IPS-18a (cell line): Measurements from ENCODE around the gene NLRP3.

Source experiments
- H3K27ac ChIP-seq: one replicate; pipeline ENCODE4 v1.5.1; 2013; ENCODE audit warnings: low read length
- H3K27me3 ChIP-seq: one replicate; pipeline ENCODE4 v1.6.1; 2013; ENCODE audit warnings: mild to moderate bottlenecking, low read length; ENCODE audit not compliant: control insufficient read depth, insufficient read depth
- H3K36me3 ChIP-seq: one replicate; pipeline ENCODE4 v1.6.1; 2013; ENCODE audit warnings: low read depth, low read length; ENCODE audit not compliant: control insufficient read depth
- H3K4me1 ChIP-seq: one replicate; pipeline ENCODE4 v1.6.1; 2013; ENCODE audit warnings: low read depth, low read length; ENCODE audit not compliant: control insufficient read depth
- H3K4me3 ChIP-seq: one replicate; pipeline ENCODE4 v1.5.1; 2013; ENCODE audit warnings: low read length
- H3K9ac ChIP-seq: one replicate; pipeline ENCODE4 v1.6.1; 2013; ENCODE audit warnings: mild to moderate bottlenecking, low read length, moderate library complexity
- H3K9me3 ChIP-seq: one replicate; pipeline ENCODE4 v1.6.1; 2013; ENCODE audit warnings: low read depth, low read length; ENCODE audit not compliant: control insufficient read depth

The NLRP3 gene

DNA sequence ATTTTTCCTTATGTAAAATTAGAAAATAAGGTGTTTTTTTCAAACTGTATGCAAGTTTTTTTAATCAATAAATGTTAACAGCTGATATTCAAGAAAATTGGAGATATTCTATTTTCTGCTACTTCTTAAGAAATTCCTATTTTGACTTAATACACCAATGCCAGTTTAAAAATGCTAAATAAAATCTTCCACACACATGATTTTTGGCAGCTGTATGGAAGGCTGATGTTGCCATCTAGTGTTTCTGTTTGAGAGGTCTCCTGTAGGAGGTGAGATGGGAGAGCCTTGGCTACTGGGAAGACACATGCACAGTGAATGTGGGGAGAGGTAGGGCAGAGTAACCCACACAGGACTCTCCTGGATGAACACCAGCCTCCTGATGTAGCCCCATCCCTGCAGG is 71.1 kb downstream of the NLRP3 start:
- H3K27me3 ChIP-seq = no peaks in the 10 kb centered on the region
- H3K9me3 ChIP-seq = no peaks in the 10 kb centered on the region
- no peak overlapping the region for H3K4me3 ChIP-seq
- no peaks in the 10 kb centered on the region for H3K36me3 ChIP-seq
- H3K27ac ChIP-seq = no peak overlapping the region
- H3K9ac ChIP-seq = no peak overlapping the region
- no peaks in the 10 kb centered on the region for H3K4me1 ChIP-seq

DNA sequence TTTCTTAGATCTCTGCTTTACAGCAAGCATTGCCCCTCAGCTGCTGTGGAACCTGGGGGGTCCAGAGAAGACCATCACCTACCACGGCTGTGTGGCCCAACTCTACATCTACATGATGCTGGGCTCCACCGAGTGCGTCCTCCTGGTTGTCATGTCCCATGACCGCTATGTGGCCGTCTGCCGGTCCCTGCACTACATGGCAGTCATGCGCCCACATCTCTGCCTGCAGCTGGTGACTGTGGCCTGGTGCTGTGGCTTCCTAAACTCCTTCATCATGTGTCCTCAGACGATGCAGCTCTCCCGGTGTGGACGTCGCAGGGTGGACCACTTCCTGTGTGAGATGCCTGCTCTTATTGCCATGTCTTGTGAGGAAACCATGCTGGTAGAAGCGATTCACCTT is 75.4 kb downstream of the NLRP3 start:
- H3K36me3 ChIP-seq = no peaks in the 10 kb centered on the region
- H3K9ac ChIP-seq = no peak overlapping the region
- H3K27me3 ChIP-seq = no peaks in the 10 kb centered on the region
- no peak overlapping the region for H3K27ac ChIP-seq
- H3K9me3 ChIP-seq = no peaks in the 10 kb centered on the region
- H3K4me3 ChIP-seq = no peak overlapping the region
- no peaks in the 10 kb centered on the region for H3K4me1 ChIP-seq

DNA sequence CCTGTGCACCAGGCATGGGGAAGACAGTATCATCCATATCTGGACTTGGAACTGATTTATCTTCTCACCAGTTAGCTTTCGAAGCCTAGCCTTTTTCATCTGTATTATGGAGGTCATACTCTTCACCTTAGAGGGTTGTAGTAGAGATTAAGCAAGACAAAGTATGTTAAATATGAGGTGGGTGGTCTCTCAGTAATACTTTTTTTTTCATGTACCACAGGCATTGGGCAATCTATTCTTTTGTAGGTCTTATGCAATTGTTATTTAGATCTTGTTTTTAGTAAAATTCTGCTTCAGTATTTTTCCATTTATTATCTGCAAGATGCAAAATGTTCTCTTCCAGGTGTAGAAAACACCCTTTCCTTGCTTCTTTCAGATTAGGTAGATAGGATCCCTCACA is 77.1 kb downstream of the NLRP3 start:
- Histone ChIP-seq H3K36me3 (no peaks in the 10 kb centered on the region), H3K9me3 (no peaks in the 10 kb centered on the region), H3K4me1 (no peaks in the 10 kb centered on the region), H3K27ac (no peak overlapping the region), H3K27me3 (no peaks in the 10 kb centered on the region), H3K4me3 (no peak overlapping the region), H3K9ac (no peak overlapping the region)

DNA sequence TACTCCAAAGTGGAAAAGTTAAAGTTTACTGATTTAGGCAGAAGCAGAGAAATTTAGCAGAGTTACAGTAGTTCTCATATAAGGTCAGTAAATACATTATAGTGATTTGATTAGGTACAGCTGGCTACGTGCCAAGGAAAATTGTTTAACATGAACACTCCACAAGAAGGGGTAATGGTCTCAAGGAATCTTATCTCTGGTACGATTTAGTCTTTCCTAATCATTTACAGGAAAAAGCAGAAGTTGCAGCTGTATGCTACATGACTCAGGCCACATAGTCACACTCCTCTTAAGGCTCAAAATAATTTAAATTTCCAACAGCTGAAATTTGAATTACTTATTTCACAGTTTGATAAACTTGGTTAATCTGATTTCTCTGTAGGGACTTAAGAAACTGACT is 78.8 kb downstream of the NLRP3 start:
- H3K9me3 ChIP-seq = no peaks in the 10 kb centered on the region
- H3K27ac ChIP-seq = no peak overlapping the region
- H3K36me3 ChIP-seq = no peaks in the 10 kb centered on the region
- H3K9ac ChIP-seq = no peak overlapping the region
- no peaks in the 10 kb centered on the region for H3K4me1 ChIP-seq
- H3K27me3 ChIP-seq = no peaks in the 10 kb centered on the region
- no peak overlapping the region for H3K4me3 ChIP-seq

DNA sequence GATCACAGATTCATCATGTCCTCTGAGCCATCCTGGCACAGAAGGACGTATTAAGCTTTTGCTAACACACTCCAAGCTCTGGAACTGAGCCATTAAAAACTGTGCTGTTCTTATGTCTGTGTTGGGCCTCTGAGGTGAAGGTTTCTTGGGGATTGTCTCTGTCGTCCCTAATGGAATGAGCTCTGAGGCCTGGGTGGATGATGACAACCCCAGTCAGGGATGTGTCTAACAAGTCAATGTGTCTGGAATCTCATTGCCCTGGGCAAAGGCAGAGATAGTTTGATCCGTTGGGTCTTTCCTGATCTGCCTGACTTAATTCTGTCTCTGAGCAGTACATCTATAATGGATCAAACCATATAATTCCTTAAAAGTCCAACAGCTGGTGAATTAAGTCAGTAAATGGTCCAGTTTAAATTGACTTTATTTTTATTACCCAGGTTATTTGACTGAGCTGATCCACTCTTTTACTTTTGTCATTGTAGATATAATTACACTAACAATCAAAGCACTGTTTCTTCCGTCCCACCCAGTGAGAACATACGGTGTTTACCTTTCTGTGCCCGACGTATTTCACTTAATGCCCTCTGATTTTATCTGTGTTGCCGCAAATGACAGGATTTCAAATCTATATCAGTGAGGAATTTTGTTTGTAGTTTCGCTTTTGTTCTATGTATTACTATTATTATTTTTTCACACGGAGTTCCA is 80.8 kb downstream of the NLRP3 start:
- Histone ChIP-seq H3K4me1 (no peaks in the 10 kb centered on the region), H3K9ac (no peak overlapping the region), H3K36me3 (no peaks in the 10 kb centered on the region), H3K27me3 (no peaks in the 10 kb centered on the region), H3K27ac (no peak overlapping the region), H3K9me3 (no peaks in the 10 kb centered on the region), H3K4me3 (no peak overlapping the region)
